ENCODE results near the gene DFFB. TPM values are rescaled to one million over a fixed set of nuclear protein-coding genes. Genes with fewer than 3 reads are reported as not detected.

DFFB gene
- total RNA-seq, 1 experiment from 2014 or later = 9.0 TPM

- Histone ChIP-seq H3K4me2 (ENCODE audit: low read length) (no peak overlapping the region), H4K20me1 (ENCODE audit: insufficient read depth) (no peaks in the 10 kb centered on the region)
- CTCF ChIA-PET = no interaction called here
Measured at GRCh38 chr1:3924186-3924824, 67.0 kb downstream of the DFFB start.

More at GRCh38 chr1:3924186-3924824, 67.0 kb downstream of the DFFB start:
- Histone ChIP-seq H3K9ac (ENCODE audit: low read length) (no peak overlapping the region), H3K27me3 (ENCODE audit: insufficient read depth, low read length) (0 out of 2 replicates have a peak, but pooled peaks cover 4% of the 10 kb centered on the region), H3K79me2 (ENCODE audit: insufficient read depth, low read length) (no peaks in the 10 kb centered on the region), H3K4me3 (replicated peaks in 1 of 2; ENCODE audit: low read depth in 1 of 2, low read length in 2 of 2) (no peak overlapping the region), H3K36me3 (ENCODE audit: control insufficient read depth in 1 of 2, insufficient read depth in 2 of 2, low read length in 2 of 2) (no peaks in the 10 kb centered on the region), H3K4me1 (ENCODE audit: control insufficient read depth in 1 of 2, insufficient read depth in 2 of 2, low read length in 2 of 2) (no peaks in the 10 kb centered on the region), H3K27ac (ENCODE audit: low read depth, low read length) (no peak overlapping the region), H3K9me2 (ENCODE audit: insufficient read depth) (no peaks in the 10 kb centered on the region), H2AFZ (ENCODE audit: low read depth, low read length, poor library complexity, severe bottlenecking) (no peak overlapping the region), H3K9me3 (ENCODE audit: control insufficient read depth in 1 of 2, insufficient read depth in 1 of 2, low read depth in 1 of 2, low read length in 2 of 2) (no peaks in the 10 kb centered on the region; a peak in 1 of 4 replicates)
- DNase-seq (ENCODE audit: low read depth, low spot score) (no peak), ATAC-seq (no peak)
- RAD21 ChIA-PET (ENCODE audit: low non-redundant PET in 1 of 2, low total read pairs in 2 of 2, uncharacterized antibody in 2 of 2, unreplicated experiment in 2 of 2) = no interaction called here
- POLR2A ChIA-PET = no interaction called here
- no TSS peak for BruUV-seq (replicated peaks)
- intact Hi-C loops (cut with micrococcal nuclease) = no loop called here
- TF ChIP-seq YY1 (IDR thresholded peaks at IDR 0.05; ENCODE audit: extremely low read depth, insufficient replicate concordance, low read depth, low read length) (no peak), ZBTB33 (IDR thresholded peaks at IDR 0.05; ENCODE audit: extremely low read depth, insufficient replicate concordance, low read length) (no peak), SP1 (IDR thresholded peaks at IDR 0.05; ENCODE audit: low read depth) (no peak), TCF7L2 (IDR thresholded peaks at IDR 0.05; ENCODE audit: borderline replicate concordance, extremely low read depth, insufficient read depth, insufficient read length) (no peak), SRF (IDR thresholded peaks at IDR 0.05; ENCODE audit: low read depth) (no peak), POLR2AphosphoS5 (IDR thresholded peaks at IDR 0.05; ENCODE audit: low read depth, low read length) (no peak), ZFX (IDR thresholded peaks at IDR 0.05) (no peak), RAD21 (IDR thresholded peaks at IDR 0.05; ENCODE audit: low read depth) (no peak), ELF1 (IDR thresholded peaks at IDR 0.05; ENCODE audit: borderline replicate concordance, low read depth) (no peak), CBX3 (IDR thresholded peaks at IDR 0.05; ENCODE audit: low read depth) (no peak), SIN3A (IDR thresholded peaks at IDR 0.05; ENCODE audit: low read depth) (no peak), JUND (IDR thresholded peaks at IDR 0.05) (no peak), CTCF (IDR thresholded peaks at IDR 0.05 in 2 of 3, conservative IDR thresholded peaks at IDR 0.05 in 1 of 3; ENCODE audit: borderline replicate concordance in 1 of 3, insufficient read depth in 1 of 3, low read depth in 2 of 3, low read length in 2 of 3) (no peak), MAX (IDR thresholded peaks at IDR 0.05) (no peak), REST (IDR thresholded peaks at IDR 0.05; ENCODE audit: low read depth) (no peak), EZH2 (IDR thresholded peaks at IDR 0.05) (no peak), ZNF274 (IDR thresholded peaks at IDR 0.05; ENCODE audit: low read depth, low read length) (no peak), POLR2A (IDR thresholded peaks at IDR 0.05; ENCODE audit: borderline replicate concordance, extremely low read depth, insufficient read depth, insufficient read length) (no peak), FOSL1 (IDR thresholded peaks at IDR 0.05; ENCODE audit: low read depth) (no peak), EZH2phosphoT487 (IDR thresholded peaks at IDR 0.05; ENCODE audit: borderline replicate concordance) (no peak)
